Activated CD4-positive, alpha-beta memory T cell treated with anti-CD3 and anti-CD28 coated beads for 36 hours (primary cell): ENCODE measurements around the gene CALHM2. TPM values are rescaled to one million over a fixed set of nuclear protein-coding genes. Genes with fewer than 3 reads are reported as not detected.
A peak's percentile ranks its signal among the peaks of the same experiment; 100 is the strongest.

Experiments used
- CTCF ChIA-PET: fragments of 350-600 bp; sonication (Branson Sonifier 250); formaldehyde crosslinking; loops from one replicate; lab custom pipeline; 2021; ENCODE audit warnings: antibody characterized with exemption, inconsistent platforms; lab: Charles Lee
- POLR2A ChIA-PET: fragments of 350-600 bp; sonication (Branson Sonifier 250); formaldehyde crosslinking; loops from one replicate; lab custom pipeline; 2021; ENCODE audit warnings: antibody characterized with exemption; lab: Charles Lee
- DNase-seq: peaks from one replicate; pipeline ENCODE4 v3.0.0-alpha.2; 2020
- H3K27ac Mint-ChIP-seq: one replicate; pipeline ENCODE4 v1.8.0; 2021; ENCODE audit warnings: mixed read lengths
- H3K27me3 Mint-ChIP-seq: one replicate; pipeline ENCODE4 v1.8.0; 2021; ENCODE audit warnings: mixed read lengths
- H3K36me3 Mint-ChIP-seq: one replicate; pipeline ENCODE4 v1.8.0; 2021; ENCODE audit warnings: mixed read lengths
- H3K4me1 Mint-ChIP-seq: one replicate; pipeline ENCODE4 v1.8.0; 2021; ENCODE audit warnings: low read depth, mixed read lengths
- H3K4me3 Mint-ChIP-seq: one replicate; pipeline ENCODE4 v1.8.0; 2021; ENCODE audit warnings: mild to moderate bottlenecking, mixed read lengths
- H3K9me3 Mint-ChIP-seq: one replicate; pipeline ENCODE4 v1.8.0; 2021; ENCODE audit warnings: mixed read lengths
- intact Hi-C: fragments of 100-400 bp; cut with micrococcal nuclease; formaldehyde crosslinking; loops from one replicate; pipeline ENCODE4 v1.15.1; 2023
- total RNA-seq, 2 experiments: library from RNA; stranded (reverse); gene quantifications; one replicate each; pipeline ENCODE4 v1.2.3, GENCODE V29; 2021

CALHM2 gene
- total RNA-seq, 2 experiments from 2014 or later = 21.6 to 22.5 TPM

DNA sequence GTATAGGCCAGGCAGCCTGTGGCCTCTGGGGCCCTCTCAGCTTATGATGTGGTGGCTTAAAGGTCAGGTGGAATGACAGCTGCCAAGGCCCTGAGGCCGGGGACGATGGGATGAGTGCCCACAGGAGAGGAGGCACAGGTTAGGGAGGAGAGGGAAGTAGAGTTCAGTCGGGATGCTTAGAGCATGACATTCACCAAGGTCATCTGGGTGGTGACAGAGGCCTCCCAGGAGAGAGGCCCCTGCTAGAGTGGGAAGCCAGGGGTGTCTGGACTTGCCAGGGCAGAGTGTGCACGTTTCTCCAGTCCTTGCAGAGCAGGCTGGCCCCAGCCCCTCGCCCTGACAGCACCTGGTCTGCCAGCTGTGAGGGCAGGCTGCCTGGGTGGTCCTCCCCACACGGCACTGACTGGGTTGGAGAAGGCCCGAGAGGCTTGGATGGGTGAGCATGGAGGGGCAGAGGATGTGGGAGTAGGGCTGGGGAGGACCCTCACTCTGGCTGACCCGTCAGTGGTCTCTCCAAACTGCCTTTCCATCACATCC is 5.1 kb upstream of the CALHM2 start:
- intact Hi-C loops = no loop called here
- no peak for DNase-seq
- ChIA-PET POLR2A (no interaction called here), CTCF (no interaction called here)
- Mint-ChIP-seq H3K9me3 (no peaks in the 10 kb centered on the region), H3K36me3 (no peaks in the 10 kb centered on the region), H3K27me3 (no peaks in the 10 kb centered on the region), H3K4me3 (no peak overlapping the region), H3K4me1 (peaks cover 15% of the 10 kb centered on the region), H3K27ac (no peak overlapping the region)

- H3K9me3 Mint-ChIP-seq = no peaks in the 10 kb centered on the region
- ChIA-PET POLR2A (no interaction called here), CTCF (interaction anchor here (0.9 kb wide), 1 partner anchor 27 kb away, joined by 3 read pairs; no protein-coding TSS in a partner anchor)
- no peak for DNase-seq
- H3K27ac Mint-ChIP-seq = no peak overlapping the region
- H3K36me3 Mint-ChIP-seq = no peaks in the 10 kb centered on the region
- no peak overlapping the region for H3K4me3 Mint-ChIP-seq
- no peaks in the 10 kb centered on the region for H3K27me3 Mint-ChIP-seq
- peaks cover 17% of the 10 kb centered on the region for H3K4me1 Mint-ChIP-seq
- intact Hi-C loops = no loop called here
Measured at GRCh38 chr10:103456074-103456660, 4.0 kb upstream of the CALHM2 start.

GRCh38 chr10:103455235-103455634 is 3.1 kb upstream of the CALHM2 start:
- ChIA-PET POLR2A (no interaction called here), CTCF (interaction anchor here (0.9 kb wide), 1 partner anchor 28 kb away, joined by 3 read pairs; no protein-coding TSS in a partner anchor)
- intact Hi-C loops = no loop called here
- H3K4me1 Mint-ChIP-seq = peaks cover 26% of the 10 kb centered on the region
- peaks cover 6% of the 10 kb centered on the region for H3K36me3 Mint-ChIP-seq
- no peak for DNase-seq
- H3K27ac Mint-ChIP-seq = no peak overlapping the region
- H3K27me3 Mint-ChIP-seq = no peaks in the 10 kb centered on the region
- H3K4me3 Mint-ChIP-seq = no peak overlapping the region
- no peaks in the 10 kb centered on the region for H3K9me3 Mint-ChIP-seq

GRCh38 chr10:103454026-103454425 is 1.9 kb upstream of the CALHM2 start:
- Mint-ChIP-seq H3K4me3 (no peak overlapping the region), H3K36me3 (peaks cover 17% of the 10 kb centered on the region), H3K27ac (no peak overlapping the region), H3K4me1 (peaks cover 33% of the 10 kb centered on the region), H3K27me3 (no peaks in the 10 kb centered on the region), H3K9me3 (no peaks in the 10 kb centered on the region)
- ChIA-PET POLR2A (interaction anchor here (0.5 kb wide), 1 partner anchor 39 kb away, joined by 3 read pairs; the partner anchor contains the start of gene NEURL1), CTCF (interaction anchor here (0.7 to 5.1 kb wide), 3 partner anchors 27 to 32 kb away, joined by 3 to 30 read pairs (median 3); no protein-coding TSS in a partner anchor)
- no peak for DNase-seq
- intact Hi-C loops = no loop called here

- Mint-ChIP-seq H3K27me3 (no peaks in the 10 kb centered on the region), H3K27ac (peak overlapping the region; percentile 91), H3K36me3 (peaks cover 26% of the 10 kb centered on the region), H3K4me3 (peak overlapping the region; percentile 90), H3K4me1 (peaks cover 41% of the 10 kb centered on the region), H3K9me3 (no peaks in the 10 kb centered on the region)
- CTCF ChIA-PET = interaction anchor here (0.7 to 5.1 kb wide), 6 partner anchors 10 to 36 kb away, joined by 3 to 30 read pairs (median 6); no protein-coding TSS in a partner anchor
- no peak for DNase-seq
- intact Hi-C loops = loop anchor here (1.0 kb wide), 1 partner anchor 19 kb away; no protein-coding TSS in a partner anchor
- POLR2A ChIA-PET = interaction anchor here (0.6 to 1.1 kb wide), 4 partner anchors 18 to 132 kb away, joined by 3 to 4 read pairs (median 3); no protein-coding TSS in a partner anchor
Measured at GRCh38 chr10:103452506-103453230, 498 bp upstream of the CALHM2 start.

DNA sequence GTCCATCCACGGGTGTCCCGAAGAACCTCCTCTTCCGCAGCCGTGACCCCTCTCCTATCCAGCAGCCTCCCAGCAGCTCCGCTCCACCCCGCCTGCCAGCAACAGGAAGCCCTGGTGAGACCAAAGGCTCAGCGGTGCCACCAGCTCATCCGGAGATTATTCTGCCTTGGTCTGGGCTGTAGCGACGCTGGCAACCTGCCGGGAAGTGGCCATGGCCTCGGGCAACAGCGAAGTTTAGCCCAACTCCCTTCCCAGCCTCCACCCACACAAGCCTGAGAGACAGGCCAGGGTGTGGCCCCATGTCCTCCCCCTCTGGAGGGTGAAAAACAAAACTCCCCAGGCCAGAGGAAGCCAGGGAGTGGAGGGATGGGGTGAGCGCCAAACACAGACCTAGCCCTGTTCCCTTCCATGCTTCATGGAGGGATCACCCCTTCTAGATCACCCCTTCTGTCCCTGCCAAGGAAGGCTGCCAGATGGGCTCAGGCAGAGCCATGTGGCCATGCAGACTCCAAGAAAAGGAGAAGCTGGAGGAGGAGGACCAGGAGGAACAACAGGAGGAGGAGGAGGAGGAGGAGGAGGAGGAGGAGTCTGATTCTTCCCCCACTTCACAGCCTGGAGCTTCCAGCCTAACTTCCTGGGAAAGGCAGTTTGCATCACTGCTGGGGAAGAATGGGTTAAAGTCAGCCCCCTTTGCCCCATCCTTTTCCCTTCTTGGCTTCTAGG is 918 bp downstream of the CALHM2 start:
- DNase-seq = peak; percentile 71
- CTCF ChIA-PET = interaction anchor here (0.8 to 5.1 kb wide), 11 partner anchors 9 to 533 kb away, joined by 3 to 30 read pairs (median 5); partner anchors contain the start of gene CNNM2
- intact Hi-C loops = loop anchor here (1.0 kb wide), 1 partner anchor 31 kb away; no protein-coding TSS in a partner anchor
- H3K27me3 Mint-ChIP-seq = no peaks in the 10 kb centered on the region
- peak overlapping the region; percentile 90 for H3K4me3 Mint-ChIP-seq
- no peaks in the 10 kb centered on the region for H3K9me3 Mint-ChIP-seq
- POLR2A ChIA-PET = interaction anchor here (1.0 to 1.3 kb wide), 2 partner anchors 11 to 19 kb away, joined by 3 to 5 read pairs; no protein-coding TSS in a partner anchor
- peaks cover 47% of the 10 kb centered on the region for H3K4me1 Mint-ChIP-seq
- peak overlapping the region; percentile 91 for H3K27ac Mint-ChIP-seq
- peaks cover 32% of the 10 kb centered on the region for H3K36me3 Mint-ChIP-seq

GRCh38 chr10:103450201-103450695 is 1.9 kb downstream of the CALHM2 start:
- intact Hi-C loops = no loop called here
- ChIA-PET CTCF (interaction anchor here (1.0 to 5.1 kb wide), 8 partner anchors 8 to 36 kb away, joined by 3 to 30 read pairs (median 6); no protein-coding TSS in a partner anchor), POLR2A (no interaction called here)
- peaks cover 47% of the 10 kb centered on the region for H3K4me1 Mint-ChIP-seq
- H3K36me3 Mint-ChIP-seq = peaks cover 36% of the 10 kb centered on the region
- H3K27ac Mint-ChIP-seq = peak overlapping the region; percentile 91
- H3K4me3 Mint-ChIP-seq = peak overlapping the region; percentile 90
- H3K9me3 Mint-ChIP-seq = no peaks in the 10 kb centered on the region
- H3K27me3 Mint-ChIP-seq = no peaks in the 10 kb centered on the region
- DNase-seq = no peak

GRCh38 chr10:103449208-103450144 is 2.7 kb downstream of the CALHM2 start:
- DNase-seq = no peak
- no peaks in the 10 kb centered on the region for H3K27me3 Mint-ChIP-seq
- peak overlapping the region; percentile 63 for H3K27ac Mint-ChIP-seq
- H3K4me3 Mint-ChIP-seq = peak overlapping the region; percentile 3
- CTCF ChIA-PET = interaction anchor here (1.2 to 5.1 kb wide), 4 partner anchors 11 to 37 kb away, joined by 3 to 30 read pairs (median 6); no protein-coding TSS in a partner anchor
- H3K9me3 Mint-ChIP-seq = no peaks in the 10 kb centered on the region
- POLR2A ChIA-PET = interaction anchor here (0.6 kb wide), 1 partner anchor 14 kb away, joined by 3 read pairs; no protein-coding TSS in a partner anchor
- H3K4me1 Mint-ChIP-seq = peaks cover 47% of the 10 kb centered on the region
- intact Hi-C loops = no loop called here
- H3K36me3 Mint-ChIP-seq = peaks cover 39% of the 10 kb centered on the region

- intact Hi-C loops = no loop called here
- H3K4me1 Mint-ChIP-seq = peaks cover 46% of the 10 kb centered on the region
- DNase-seq = no peak
- peaks cover 46% of the 10 kb centered on the region for H3K36me3 Mint-ChIP-seq
- H3K27me3 Mint-ChIP-seq = no peaks in the 10 kb centered on the region
- peak overlapping the region; percentile 63 for H3K27ac Mint-ChIP-seq
- H3K9me3 Mint-ChIP-seq = no peaks in the 10 kb centered on the region
- POLR2A ChIA-PET = no interaction called here
- no peak overlapping the region for H3K4me3 Mint-ChIP-seq
- CTCF ChIA-PET = no interaction called here
Measured at GRCh38 chr10:103448746-103449145, 3.4 kb downstream of the CALHM2 start.

GRCh38 chr10:103447187-103447586 is 5.0 kb downstream of the CALHM2 start:
- ChIA-PET POLR2A (no interaction called here), CTCF (no interaction called here)
- intact Hi-C loops = no loop called here
- H3K4me3 Mint-ChIP-seq = no peak overlapping the region
- peaks cover 54% of the 10 kb centered on the region for H3K36me3 Mint-ChIP-seq
- peaks cover 36% of the 10 kb centered on the region for H3K4me1 Mint-ChIP-seq
- H3K27ac Mint-ChIP-seq = no peak overlapping the region
- H3K27me3 Mint-ChIP-seq = no peaks in the 10 kb centered on the region
- H3K9me3 Mint-ChIP-seq = no peaks in the 10 kb centered on the region
- DNase-seq = no peak
